ENCODE results near the gene FRMD4B.
"Not testable (repeated sequence)": the region's sequence is repeated elsewhere in the genome, so short reads cannot be mapped to it uniquely, and the experiment has no call there.

Gene FRMD4B

GRCh38 chr3:69240651-69241568 lies 145.0 kb downstream of the FRMD4B start:
- DNase-seq (ENCODE audit: low read depth), result no peak

GRCh38 chr3:69239063-69239462 lies 146.8 kb downstream of the FRMD4B start:
- DNase-seq (ENCODE audit: low read depth), result no peak

- DNase-seq (ENCODE audit: low read depth), result no peak
Measured at GRCh38 chr3:69236812-69237707, 148.8 kb downstream of the FRMD4B start.

- DNase-seq (ENCODE audit: low read depth), result no peak
Measured at GRCh38 chr3:69235882-69236281, 150.0 kb downstream of the FRMD4B start.

- DNase-seq (ENCODE audit: low read depth), result not testable (repeated sequence)
Measured at GRCh38 chr3:69235227-69235626, 150.7 kb downstream of the FRMD4B start.

GRCh38 chr3:69232482-69232881 lies 153.4 kb downstream of the FRMD4B start:
- no peak for DNase-seq (ENCODE audit: low read depth)

GRCh38 chr3:69231929-69232440 lies 153.9 kb downstream of the FRMD4B start:
- DNase-seq (ENCODE audit: low read depth), result no peak

GRCh38 chr3:69226071-69226470 lies 159.8 kb downstream of the FRMD4B start:
- no peak for DNase-seq (ENCODE audit: low read depth)

GRCh38 chr3:69219101-69219708 lies 166.7 kb downstream of the FRMD4B start:
- DNase-seq (ENCODE audit: low read depth), result no peak

GRCh38 chr3:69218079-69218478 lies 167.8 kb downstream of the FRMD4B start:
- DNase-seq (ENCODE audit: low read depth), result no peak

GRCh38 chr3:69216981-69217380 lies 168.9 kb downstream of the FRMD4B start:
- no peak for DNase-seq (ENCODE audit: low read depth)

GRCh38 chr3:69214241-69214640 lies 171.6 kb downstream of the FRMD4B start:
- no peak for DNase-seq (ENCODE audit: low read depth)

- no peak for DNase-seq (ENCODE audit: low read depth)
Measured at GRCh38 chr3:69212411-69213160, 173.3 kb downstream of the FRMD4B start.

- DNase-seq (ENCODE audit: low read depth), result no peak
Measured at GRCh38 chr3:69210068-69210730, 175.7 kb downstream of the FRMD4B start.

- no peak for DNase-seq (ENCODE audit: low read depth)
Measured at GRCh38 chr3:69209413-69209812, 176.5 kb downstream of the FRMD4B start.

- DNase-seq (ENCODE audit: low read depth), result no peak
Measured at GRCh38 chr3:69207031-69207430, 178.9 kb downstream of the FRMD4B start.

GRCh38 chr3:69205385-69205784 lies 180.5 kb downstream of the FRMD4B start:
- DNase-seq (ENCODE audit: low read depth), result no peak

GRCh38 chr3:69204315-69204957 lies 181.5 kb downstream of the FRMD4B start:
- DNase-seq (ENCODE audit: low read depth), result peak; percentile 54

GRCh38 chr3:69203631-69204314 lies 182.1 kb downstream of the FRMD4B start:
- DNase-seq (ENCODE audit: low read depth), result no peak

- no peak for DNase-seq (ENCODE audit: low read depth)
Measured at GRCh38 chr3:69201658-69202057, 184.2 kb downstream of the FRMD4B start.

All from activated T-cell treated with anti-CD3 and anti-CD28 coated beads for 24 hours (primary cell).